CD4-positive, alpha-beta T cell treated with Interleukin-21 for 1 hour (primary cell): Measurements from ENCODE around the gene DMRT2.

Experiments
- DNase-seq: peaks from one replicate; pipeline ENCODE4 v3.0.0-alpha.2; 2020

Gene DMRT2

GRCh38 chr9:1096155-1096964, 46.2 kb downstream of the DMRT2 start:
- no peak for DNase-seq

- no peak for DNase-seq
These were observed 48.4 kb downstream of the DMRT2 start for GRCh38 chr9:1098551-1098950.

GRCh38 chr9:1100201-1100600, 50.0 kb downstream of the DMRT2 start:
- DNase-seq, result no peak

GRCh38 chr9:1100945-1101344, 50.8 kb downstream of the DMRT2 start:
- no peak for DNase-seq

- no peak for DNase-seq
These were observed 51.9 kb downstream of the DMRT2 start for GRCh38 chr9:1101846-1102641.

- no peak for DNase-seq
These were observed 52.4 kb downstream of the DMRT2 start for GRCh38 chr9:1102642-1102970.
